ENCODE measurements around the gene MELK.
"Not testable (repeated sequence)": the region's sequence is repeated elsewhere in the genome, so short reads cannot be mapped to it uniquely, and the experiment has no call there.

Gene MELK

GRCh38 chr9:36572515-36573418 lies at the start of gene MELK:
MELK (plus strand) TSS chr9:36572895; CDS start chr9:36581682, 8,787 bp downstream.
- in situ Hi-C loops (cut with MboI; ENCODE audit: low sequenced_read_pairs): no loop called here
- peaks cover 20% of the 10 kb centered on the region for H3K4me1 ChIP-seq

GRCh38 chr9:36530224-36530623 lies 42.5 kb upstream of the MELK start:
- no peaks in the 10 kb centered on the region for H3K36me3 ChIP-seq (replicated peaks)
- H3K4me1 ChIP-seq: peaks cover 6% of the 10 kb centered on the region
- DNase-seq (ENCODE audit: low spot score in 2 of 2): no peak
- in situ Hi-C loops (cut with MboI; ENCODE audit: low sequenced_read_pairs): no loop called here
- no peaks in the 10 kb centered on the region for H3K27me3 ChIP-seq (ENCODE audit: low read depth)
- no peak overlapping the region for H3K4me3 ChIP-seq
- peaks cover 4% of the 10 kb centered on the region for H3K9me3 ChIP-seq

More at GRCh38 chr9:36572515-36573418, at the start of gene MELK:
- DNase-seq (ENCODE audit: low spot score in 2 of 2): peak; percentile 81 to 93
- H3K4me3 ChIP-seq: peak within 1 kb of the TSS; percentile 91
- no peaks in the 10 kb centered on the region for H3K27me3 ChIP-seq (ENCODE audit: low read depth)
- peaks cover 11% of the 10 kb centered on the region for H3K36me3 ChIP-seq (replicated peaks)
- H3K9me3 ChIP-seq: no peaks in the 10 kb centered on the region

GRCh38 chr9:36532353-36532752 lies 40.3 kb upstream of the MELK start:
- H3K9me3 ChIP-seq: peaks cover 4% of the 10 kb centered on the region
- H3K36me3 ChIP-seq (replicated peaks): no peaks in the 10 kb centered on the region
- DNase-seq (ENCODE audit: low spot score in 2 of 2): no peak
- H3K27me3 ChIP-seq (ENCODE audit: low read depth): no peaks in the 10 kb centered on the region
- no peak overlapping the region for H3K4me3 ChIP-seq
- in situ Hi-C loops (cut with MboI; ENCODE audit: low sequenced_read_pairs): no loop called here
- peaks cover 9% of the 10 kb centered on the region for H3K4me1 ChIP-seq

DNA sequence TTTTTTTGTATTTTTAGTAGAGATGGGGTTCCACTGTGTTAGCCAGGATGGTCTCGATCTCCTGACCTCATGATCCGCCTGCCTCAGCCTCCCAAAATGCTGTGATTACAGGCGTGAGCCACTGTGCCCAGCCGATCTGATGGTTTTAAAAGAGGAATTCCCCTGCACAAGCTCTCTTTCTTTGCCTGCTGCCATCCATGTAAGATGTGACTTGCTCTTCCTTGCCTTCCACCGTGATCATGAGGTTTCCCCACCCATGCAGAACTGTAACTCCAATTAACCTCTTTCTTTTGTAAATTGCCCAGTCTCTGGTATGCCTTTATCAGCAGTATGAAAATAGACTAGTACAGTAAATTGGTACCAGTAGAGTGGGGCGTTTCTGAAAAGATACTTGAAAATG lies 39.0 kb upstream of the MELK start:
- H3K4me1 ChIP-seq; H3K27me3 ChIP-seq (ENCODE audit: low read depth); in situ Hi-C loops (cut with MboI; ENCODE audit: low sequenced_read_pairs); H3K36me3 ChIP-seq (replicated peaks); H3K4me3 ChIP-seq; H3K9me3 ChIP-seq: not testable (repeated sequence)
- peak in 1 of 2 experiments; percentile 12 for DNase-seq (ENCODE audit: low spot score in 2 of 2)

DNA sequence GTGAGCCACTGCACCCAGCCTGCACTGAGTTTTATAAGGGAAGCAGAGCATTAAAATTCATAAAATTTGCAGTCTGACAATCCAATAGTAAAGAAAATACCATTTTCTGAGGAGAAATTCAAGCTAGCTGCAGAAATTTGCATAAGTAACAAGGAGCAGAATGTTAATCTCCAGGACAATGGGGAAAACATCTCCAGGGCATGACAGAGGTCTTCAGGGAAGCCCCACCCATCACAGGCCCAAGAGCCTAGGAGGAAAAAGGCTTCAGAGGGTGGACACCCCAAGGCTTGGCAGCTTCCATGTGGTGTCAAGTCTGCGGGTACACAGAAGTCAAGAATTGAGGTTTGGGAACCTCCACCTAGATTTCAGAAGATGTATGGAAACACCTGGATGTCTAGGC lies 37.6 kb upstream of the MELK start:
- peaks cover 4% of the 10 kb centered on the region for H3K9me3 ChIP-seq
- in situ Hi-C loops (cut with MboI; ENCODE audit: low sequenced_read_pairs): no loop called here
- H3K4me3 ChIP-seq: no peak overlapping the region
- peaks cover 9% of the 10 kb centered on the region for H3K4me1 ChIP-seq
- peak; percentile 57 to 63 for DNase-seq (ENCODE audit: low spot score in 2 of 2)
- H3K36me3 ChIP-seq (replicated peaks): no peaks in the 10 kb centered on the region
- H3K27me3 ChIP-seq (ENCODE audit: low read depth): no peaks in the 10 kb centered on the region

- in situ Hi-C loops (cut with MboI; ENCODE audit: low sequenced_read_pairs): no loop called here
- Histone ChIP-seq H3K4me1 (peaks cover 9% of the 10 kb centered on the region), H3K9me3 (peaks cover 4% of the 10 kb centered on the region), H3K27me3 (ENCODE audit: low read depth) (no peaks in the 10 kb centered on the region), H3K36me3 (replicated peaks) (no peaks in the 10 kb centered on the region), H3K4me3 (no peak overlapping the region)
- no peak for DNase-seq (ENCODE audit: low spot score in 2 of 2)
Measured at GRCh38 chr9:36537861-36538260, 34.8 kb upstream of the MELK start.

GRCh38 chr9:36542355-36542754 lies 30.3 kb upstream of the MELK start:
- in situ Hi-C loops (cut with MboI; ENCODE audit: low sequenced_read_pairs): no loop called here
- H3K27me3 ChIP-seq (ENCODE audit: low read depth): no peaks in the 10 kb centered on the region
- no peaks in the 10 kb centered on the region for H3K9me3 ChIP-seq
- no peak for DNase-seq (ENCODE audit: low spot score in 2 of 2)
- no peaks in the 10 kb centered on the region for H3K36me3 ChIP-seq (replicated peaks)
- H3K4me1 ChIP-seq: no peaks in the 10 kb centered on the region
- no peak overlapping the region for H3K4me3 ChIP-seq

DNA sequence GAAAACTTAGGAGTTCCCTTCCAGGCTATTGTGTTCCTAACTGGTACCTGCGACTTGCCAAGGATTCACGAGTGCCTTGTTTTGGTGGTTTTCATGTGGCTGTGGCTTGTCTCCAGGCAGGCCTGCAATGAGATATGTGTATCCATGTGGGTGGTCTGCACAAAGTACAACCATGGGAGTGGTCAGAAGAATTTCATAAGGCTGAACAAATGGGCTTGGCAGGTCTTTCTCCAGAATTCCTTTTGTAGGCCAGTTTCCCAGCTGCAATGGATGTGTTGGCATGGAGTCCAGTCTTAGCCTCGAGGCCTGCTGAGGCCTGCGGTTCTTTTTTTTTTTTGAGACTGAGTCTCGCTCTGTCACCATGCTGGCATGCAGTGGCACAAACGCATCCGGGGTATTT lies 28.8 kb upstream of the MELK start:
- in situ Hi-C loops (cut with MboI; ENCODE audit: low sequenced_read_pairs): no loop called here
- no peaks in the 10 kb centered on the region for H3K36me3 ChIP-seq (replicated peaks)
- no peaks in the 10 kb centered on the region for H3K27me3 ChIP-seq (ENCODE audit: low read depth)
- peaks cover 6% of the 10 kb centered on the region for H3K4me1 ChIP-seq
- no peak for DNase-seq (ENCODE audit: low spot score in 2 of 2)
- no peak overlapping the region for H3K4me3 ChIP-seq
- H3K9me3 ChIP-seq: no peaks in the 10 kb centered on the region

DNA sequence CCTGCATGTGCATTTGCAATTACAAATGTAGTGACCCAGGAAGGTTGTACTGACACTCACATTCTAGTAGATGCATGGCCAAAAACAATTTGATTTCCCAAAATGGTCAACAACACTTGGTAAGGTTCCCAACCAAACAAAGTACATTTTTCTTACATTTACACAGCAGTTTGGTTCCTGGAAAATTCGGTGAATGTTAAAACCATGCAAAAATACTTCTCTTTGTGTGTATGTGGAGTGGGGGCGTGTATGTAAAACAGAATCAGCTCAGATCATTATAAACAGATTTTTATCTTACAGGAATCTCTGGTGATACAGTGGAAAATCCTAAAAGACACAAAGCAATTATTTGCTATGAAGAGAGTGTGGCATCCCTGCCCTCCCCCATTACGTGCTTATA lies 25.1 kb upstream of the MELK start:
- Histone ChIP-seq H3K4me1 (peaks cover 10% of the 10 kb centered on the region), H3K4me3 (no peak overlapping the region), H3K36me3 (replicated peaks) (no peaks in the 10 kb centered on the region), H3K27me3 (ENCODE audit: low read depth) (no peaks in the 10 kb centered on the region), H3K9me3 (no peaks in the 10 kb centered on the region)
- DNase-seq (ENCODE audit: low spot score in 2 of 2): no peak
- in situ Hi-C loops (cut with MboI; ENCODE audit: low sequenced_read_pairs): no loop called here

GRCh38 chr9:36548454-36548853 lies 24.2 kb upstream of the MELK start:
- no peaks in the 10 kb centered on the region for H3K27me3 ChIP-seq (ENCODE audit: low read depth)
- H3K4me1 ChIP-seq: peaks cover 10% of the 10 kb centered on the region
- no peaks in the 10 kb centered on the region for H3K36me3 ChIP-seq (replicated peaks)
- DNase-seq (ENCODE audit: low spot score in 2 of 2): no peak
- in situ Hi-C loops (cut with MboI; ENCODE audit: low sequenced_read_pairs): no loop called here
- no peaks in the 10 kb centered on the region for H3K9me3 ChIP-seq
- no peak overlapping the region for H3K4me3 ChIP-seq

GRCh38 chr9:36550135-36550534 lies 22.6 kb upstream of the MELK start:
- no peaks in the 10 kb centered on the region for H3K9me3 ChIP-seq
- no peak for DNase-seq (ENCODE audit: low spot score in 2 of 2)
- in situ Hi-C loops (cut with MboI; ENCODE audit: low sequenced_read_pairs): no loop called here
- H3K4me1 ChIP-seq: peaks cover 10% of the 10 kb centered on the region
- no peaks in the 10 kb centered on the region for H3K27me3 ChIP-seq (ENCODE audit: low read depth)
- no peak overlapping the region for H3K4me3 ChIP-seq
- no peaks in the 10 kb centered on the region for H3K36me3 ChIP-seq (replicated peaks)

- H3K9me3 ChIP-seq; H3K4me3 ChIP-seq; H3K27me3 ChIP-seq (ENCODE audit: low read depth); H3K4me1 ChIP-seq; H3K36me3 ChIP-seq (replicated peaks); DNase-seq (ENCODE audit: low spot score in 2 of 2); in situ Hi-C loops (cut with MboI; ENCODE audit: low sequenced_read_pairs): not testable (repeated sequence)
Measured at GRCh38 chr9:36550631-36551098, 22.0 kb upstream of the MELK start.

DNA sequence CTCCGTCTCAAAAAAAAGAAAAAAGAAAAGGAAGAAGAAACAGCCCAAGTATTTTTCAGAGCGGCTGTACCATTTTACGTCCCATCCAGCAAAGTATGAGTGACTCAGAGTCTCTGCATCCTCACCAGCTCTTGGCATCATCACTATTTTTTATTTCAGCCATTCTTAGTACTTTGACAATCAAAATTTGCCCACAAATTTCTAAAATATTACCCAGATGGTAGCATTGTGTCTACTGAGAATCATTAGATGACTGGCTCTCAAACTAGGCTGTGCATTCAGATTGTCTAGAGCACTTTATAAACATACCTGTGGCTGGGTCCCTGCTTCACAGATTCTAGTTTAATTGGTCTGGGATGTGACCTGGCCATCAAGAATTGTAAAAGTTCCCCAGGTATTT lies 21.6 kb upstream of the MELK start:
- no peak for DNase-seq (ENCODE audit: low spot score in 2 of 2)
- Histone ChIP-seq H3K27me3 (ENCODE audit: low read depth) (no peaks in the 10 kb centered on the region), H3K9me3 (no peaks in the 10 kb centered on the region), H3K36me3 (replicated peaks) (no peaks in the 10 kb centered on the region), H3K4me1 (peaks cover 10% of the 10 kb centered on the region), H3K4me3 (no peak overlapping the region)
- in situ Hi-C loops (cut with MboI; ENCODE audit: low sequenced_read_pairs): no loop called here

- no peak for DNase-seq (ENCODE audit: low spot score in 2 of 2)
- no peaks in the 10 kb centered on the region for H3K9me3 ChIP-seq
- H3K36me3 ChIP-seq (replicated peaks): no peaks in the 10 kb centered on the region
- in situ Hi-C loops (cut with MboI; ENCODE audit: low sequenced_read_pairs): no loop called here
- no peaks in the 10 kb centered on the region for H3K27me3 ChIP-seq (ENCODE audit: low read depth)
- H3K4me3 ChIP-seq: no peak overlapping the region
- peaks cover 10% of the 10 kb centered on the region for H3K4me1 ChIP-seq
Measured at GRCh38 chr9:36551910-36552309, 20.8 kb upstream of the MELK start.
